A673 (cell line): Measurements from ENCODE around the gene TRIM41. TPM values are rescaled to one million over a fixed set of nuclear protein-coding genes. Genes with fewer than 3 reads are reported as not detected.

Source experiments
- BruUV-seq: library from RNA; stranded (reverse); fragments of 400-500 nt; replicated peaks from 2 replicates; lab custom pipeline; 2021; lab: Mats Ljungman, UMichigan
- CTCF ChIA-PET: fragments of 300-600 bp; sonication (Branson Sonifier 250); formaldehyde crosslinking; loops from one replicate; lab custom pipeline; 2022; ENCODE audit warnings: antibody characterized with exemption; lab: Charles Lee
- POLR2A ChIA-PET: fragments of 300-600 bp; sonication (Branson Sonifier 250); formaldehyde crosslinking; loops from one replicate; lab custom pipeline; 2022; ENCODE audit warnings: antibody characterized with exemption; ENCODE audit not compliant: low non-redundant PET; lab: Charles Lee
- DNase-seq: peaks from one replicate; pipeline ENCODE4 v3.0.0-alpha.2; 2015; ENCODE audit warnings: low spot score
- H3K27ac ChIP-seq: fragments of 200-600 bp; sonication (generic); 2 replicates; pipeline ENCODE4 v1.5.1; 2016; ENCODE audit warnings: mixed run types, low read depth, mild to moderate bottlenecking, mixed read lengths, antibody characterized with exemption, low read length; ENCODE audit not compliant: poor library complexity, severe bottlenecking
- H3K27me3 ChIP-seq: fragments of 200-600 bp; sonication (generic); replicated peaks from 2 replicates; pipeline ENCODE4 v1.6.1; 2017; ENCODE audit warnings: mixed run types, low read depth, mild to moderate bottlenecking, mixed read lengths, antibody characterized with exemption, low read length; ENCODE audit not compliant: insufficient read depth, poor library complexity
- H3K36me3 ChIP-seq: fragments of 200-600 bp; sonication (generic); 2 replicates; pipeline ENCODE4 v1.6.1; 2016; ENCODE audit warnings: mixed run types, mild to moderate bottlenecking, mixed read lengths, antibody characterized with exemption, low read length; ENCODE audit not compliant: insufficient read depth, poor library complexity, severe bottlenecking
- H3K4me1 ChIP-seq: fragments of 200-600 bp; sonication (generic); 2 replicates; pipeline ENCODE4 v1.6.1; 2017; ENCODE audit warnings: mixed run types, mild to moderate bottlenecking, mixed read lengths, antibody characterized with exemption, low read length; ENCODE audit not compliant: insufficient read depth, poor library complexity, severe bottlenecking
- H3K4me3 ChIP-seq: fragments of 200-600 bp; sonication (generic); 2 replicates; pipeline ENCODE4 v1.5.1; 2016; ENCODE audit warnings: low read depth, mixed run types, mild to moderate bottlenecking, mixed read lengths, low read length; ENCODE audit not compliant: poor library complexity, severe bottlenecking
- H3K9me3 ChIP-seq: fragments of 200-600 bp; sonication (generic); 2 replicates; pipeline ENCODE4 v1.6.1; 2016; ENCODE audit warnings: mixed run types, low read depth, mild to moderate bottlenecking, mixed read lengths, antibody characterized with exemption, low read length; ENCODE audit not compliant: poor library complexity, severe bottlenecking
- EZH2 ChIP-seq: fragments of 200-600 bp; sonication (generic); IDR thresholded peaks from 2 replicates; pipeline ENCODE4 v1.6.1; 2017; ENCODE audit warnings: borderline replicate concordance, low read depth, mild to moderate bottlenecking, mixed read lengths, antibody characterized with exemption, low read length; ENCODE audit not compliant: poor library complexity, severe bottlenecking
- intact Hi-C: fragments of 100-400 bp; cut with micrococcal nuclease; formaldehyde crosslinking; loops from one replicate; pipeline ENCODE4 v1.10.0; 2022; ENCODE audit not compliant: unreplicated experiment
- total RNA-seq: library from RNA; stranded (reverse); gene quantifications from 2 replicates; pipeline ENCODE4 v1.2.3, GENCODE V29; 2021
- TF ChIP-seq, protein P1 (sequence below): fragments of 300-800, 200-600 bp; sonication (generic); conservative IDR thresholded peaks from 2 replicates; pipeline ENCODE4 v1.5.1; 2017; ENCODE audit warnings: low read depth, mild to moderate bottlenecking, antibody characterized with exemption, low read length, moderate library complexity, mixed read lengths

The TRIM41 gene
- total RNA-seq, 1 experiment from 2014 or later: 24.6 TPM

DNA sequence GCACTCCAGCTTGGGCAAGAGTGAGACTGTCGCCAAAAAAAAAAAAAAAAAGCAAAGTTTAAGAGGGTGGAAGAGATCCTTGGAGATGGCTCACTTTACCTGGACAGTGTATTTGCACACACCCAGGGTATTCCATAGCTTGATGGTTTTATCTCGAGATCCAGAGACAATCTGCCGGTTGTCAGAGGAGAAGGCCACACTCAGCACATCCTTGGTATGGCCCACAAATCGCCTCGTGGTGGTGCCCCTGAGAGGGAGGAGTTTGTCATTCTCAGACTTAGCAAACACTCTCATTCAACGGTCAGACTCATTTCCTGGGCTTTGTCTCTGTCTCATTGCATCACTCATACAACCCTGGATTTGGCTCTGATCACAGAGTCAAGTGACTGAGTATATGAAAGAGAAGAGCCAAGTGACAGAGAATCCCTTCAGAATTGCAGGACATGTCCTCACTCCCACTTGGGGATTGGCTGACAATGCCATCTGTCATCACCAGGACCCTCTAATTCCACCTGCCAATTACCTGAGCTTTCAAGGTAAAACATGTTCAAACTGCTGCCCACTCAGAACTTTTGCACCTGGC lies 18.4 kb downstream of the TRIM41 start:
- no peak for TF ChIP-seq EZH2
- TF ChIP-seq, protein P1, sequence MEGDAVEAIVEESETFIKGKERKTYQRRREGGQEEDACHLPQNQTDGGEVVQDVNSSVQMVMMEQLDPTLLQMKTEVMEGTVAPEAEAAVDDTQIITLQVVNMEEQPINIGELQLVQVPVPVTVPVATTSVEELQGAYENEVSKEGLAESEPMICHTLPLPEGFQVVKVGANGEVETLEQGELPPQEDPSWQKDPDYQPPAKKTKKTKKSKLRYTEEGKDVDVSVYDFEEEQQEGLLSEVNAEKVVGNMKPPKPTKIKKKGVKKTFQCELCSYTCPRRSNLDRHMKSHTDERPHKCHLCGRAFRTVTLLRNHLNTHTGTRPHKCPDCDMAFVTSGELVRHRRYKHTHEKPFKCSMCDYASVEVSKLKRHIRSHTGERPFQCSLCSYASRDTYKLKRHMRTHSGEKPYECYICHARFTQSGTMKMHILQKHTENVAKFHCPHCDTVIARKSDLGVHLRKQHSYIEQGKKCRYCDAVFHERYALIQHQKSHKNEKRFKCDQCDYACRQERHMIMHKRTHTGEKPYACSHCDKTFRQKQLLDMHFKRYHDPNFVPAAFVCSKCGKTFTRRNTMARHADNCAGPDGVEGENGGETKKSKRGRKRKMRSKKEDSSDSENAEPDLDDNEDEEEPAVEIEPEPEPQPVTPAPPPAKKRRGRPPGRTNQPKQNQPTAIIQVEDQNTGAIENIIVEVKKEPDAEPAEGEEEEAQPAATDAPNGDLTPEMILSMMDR: no peak; the same call in 1 of the 2 replicates
- ChIA-PET POLR2A (interaction anchor here (0.5 to 0.7 kb wide), 2 partner anchors 14 to 18 kb away, joined by 3 to 8 read pairs; partner anchors contain the start of gene TRIM41), CTCF (no interaction called here)
- Histone ChIP-seq H3K27me3 (no peaks in the 10 kb centered on the region), H3K36me3 (peaks cover 66% of the 10 kb centered on the region), H3K27ac (peak overlapping the region; percentile 96), H3K4me1 (peaks cover 33% of the 10 kb centered on the region), H3K9me3 (no peaks in the 10 kb centered on the region), H3K4me3 (peak overlapping the region; percentile 78)
- BruUV-seq: no TSS peak
- DNase-seq: peak; percentile 87
- intact Hi-C loops: no loop called here

DNA sequence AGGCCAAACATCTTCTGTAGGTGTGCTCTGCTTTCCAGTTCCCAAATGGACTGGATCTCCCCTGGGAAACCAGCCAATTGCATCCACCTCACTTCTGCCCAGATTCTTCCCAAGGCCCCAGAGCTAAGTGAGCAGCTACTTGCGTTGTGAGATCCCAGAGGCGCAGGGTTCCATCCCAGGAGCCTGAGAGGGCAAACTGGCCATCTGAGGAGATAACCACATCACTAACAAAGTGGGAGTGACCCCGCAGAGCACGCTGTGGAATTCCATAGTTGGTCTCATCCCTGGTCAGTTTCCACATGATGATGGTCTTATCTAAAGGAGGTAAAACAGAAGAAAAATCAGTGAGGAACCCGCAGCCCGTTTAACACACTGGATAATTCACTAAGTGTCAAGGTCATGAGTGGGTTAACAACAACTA lies 19.0 kb downstream of the TRIM41 start:
- POLR2A ChIA-PET: no interaction called here
- Histone ChIP-seq H3K36me3 (peaks cover 60% of the 10 kb centered on the region), H3K27ac (peak overlapping the region; percentile 96), H3K4me1 (peaks cover 33% of the 10 kb centered on the region), H3K4me3 (peak overlapping the region; percentile 78), H3K9me3 (no peaks in the 10 kb centered on the region), H3K27me3 (no peaks in the 10 kb centered on the region)
- TF ChIP-seq, protein P1: no peak
- TF ChIP-seq EZH2: no peak
- DNase-seq: no peak
- no TSS peak for BruUV-seq
- CTCF ChIA-PET: no interaction called here
- intact Hi-C loops: no loop called here

DNA sequence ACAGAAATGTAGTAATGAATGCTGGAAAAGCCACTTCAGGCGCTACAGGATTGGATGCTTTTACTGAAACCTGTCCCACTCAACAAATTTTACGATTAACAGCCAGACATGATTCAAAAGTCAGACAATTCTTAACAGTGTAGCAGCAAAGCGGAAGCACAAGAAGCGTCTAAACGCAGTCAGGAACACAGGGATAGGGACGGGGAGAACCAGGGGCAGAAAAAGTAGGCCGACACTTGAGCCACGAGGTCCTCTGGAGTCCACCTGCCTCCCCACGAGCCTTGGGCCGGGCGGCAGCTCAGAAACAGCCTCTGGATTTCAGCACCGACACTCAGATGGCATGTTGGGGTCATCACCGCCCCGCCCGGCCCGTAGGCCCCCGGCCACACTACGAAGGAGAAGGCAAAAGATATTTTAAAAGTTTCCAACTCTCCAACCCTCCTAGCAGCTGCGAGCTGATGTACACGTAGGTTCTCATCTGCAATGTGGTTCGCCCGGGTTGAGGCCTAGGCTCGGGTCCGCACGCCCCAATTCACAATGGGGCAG lies 20.0 kb downstream of the TRIM41 start:
- CTCF ChIA-PET: no interaction called here

More for the DNA sequence above, 20.0 kb downstream of the TRIM41 start:
- TF ChIP-seq EZH2: no peak
- TF ChIP-seq, protein P1: no peak
- Histone ChIP-seq H3K27me3 (no peaks in the 10 kb centered on the region), H3K4me1 (peaks cover 38% of the 10 kb centered on the region), H3K9me3 (no peaks in the 10 kb centered on the region), H3K4me3 (peak overlapping the region; percentile 78), H3K36me3 (peaks cover 50% of the 10 kb centered on the region), H3K27ac (peak overlapping the region; percentile 96)
- intact Hi-C loops: no loop called here
- POLR2A ChIA-PET: no interaction called here
- DNase-seq: no peak
- BruUV-seq: TSS peak; percentile 50
